HG02973 (cell line): ENCODE results near the gene HNRNPH2.

Experiments used
- ATAC-seq: cut with Tn5 transposase; IDR thresholded peaks from one replicate; pipeline ENCODE4 v1.9.1; 2021; ENCODE audit warnings: moderate library complexity; ENCODE audit not compliant: unreplicated experiment

Gene HNRNPH2, protein sequence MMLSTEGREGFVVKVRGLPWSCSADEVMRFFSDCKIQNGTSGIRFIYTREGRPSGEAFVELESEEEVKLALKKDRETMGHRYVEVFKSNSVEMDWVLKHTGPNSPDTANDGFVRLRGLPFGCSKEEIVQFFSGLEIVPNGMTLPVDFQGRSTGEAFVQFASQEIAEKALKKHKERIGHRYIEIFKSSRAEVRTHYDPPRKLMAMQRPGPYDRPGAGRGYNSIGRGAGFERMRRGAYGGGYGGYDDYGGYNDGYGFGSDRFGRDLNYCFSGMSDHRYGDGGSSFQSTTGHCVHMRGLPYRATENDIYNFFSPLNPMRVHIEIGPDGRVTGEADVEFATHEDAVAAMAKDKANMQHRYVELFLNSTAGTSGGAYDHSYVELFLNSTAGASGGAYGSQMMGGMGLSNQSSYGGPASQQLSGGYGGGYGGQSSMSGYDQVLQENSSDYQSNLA

DNA sequence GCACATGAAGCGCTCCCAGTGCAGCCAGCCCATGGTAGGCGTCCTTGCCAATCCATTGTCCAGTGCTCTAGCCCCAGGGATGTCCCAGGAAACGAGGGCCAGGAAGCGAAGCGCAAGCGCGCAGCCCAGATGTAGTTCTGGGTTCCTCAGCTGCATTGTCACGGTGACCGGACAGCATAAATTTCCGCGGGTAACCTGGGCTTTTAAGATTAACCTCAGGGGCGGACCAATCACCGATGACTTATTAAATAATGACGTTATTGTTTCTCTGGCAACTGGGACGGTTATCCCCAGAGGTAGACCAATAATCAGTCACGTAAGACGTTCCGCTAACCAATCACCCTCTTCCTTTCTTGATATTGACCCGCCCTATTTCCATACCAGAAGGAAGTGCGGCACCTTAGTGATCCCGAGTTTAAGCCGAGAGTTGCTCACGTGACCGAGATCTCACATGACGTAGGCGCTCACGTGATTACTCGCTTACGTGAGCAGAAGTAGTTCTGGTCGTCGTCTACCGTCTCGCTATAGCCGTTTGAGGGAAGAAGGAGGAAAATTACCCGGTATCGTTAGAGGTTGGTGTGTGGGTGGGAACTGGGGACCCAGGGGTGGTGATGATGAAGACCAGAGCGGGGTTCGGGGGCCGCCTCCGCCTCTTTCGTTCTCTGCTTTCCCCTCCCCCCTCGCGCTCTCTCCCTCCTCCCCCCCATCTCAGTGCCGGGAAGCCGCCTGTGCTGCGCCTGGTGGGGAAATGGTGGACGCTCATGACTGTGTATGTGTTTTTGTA lies at the start of gene HNRNPH2, which contains the start of gene GLA:
Gene HNRNPH2, plus strand, starts transcription at position 475 of the 784 bp plus-strand sequence. CDS start 3,767 bp downstream, outside the sequence.
Gene GLA, minus strand, starts transcription at position 178 of the 784 bp plus-strand sequence. Its CDS starts 22 bp downstream, at position 156.
- peak; percentile 88 for ATAC-seq

- ATAC-seq, result no peak
These were observed 48.1 kb upstream of the HNRNPH2 start for GRCh38 chrX:101359966-101360365.

DNA sequence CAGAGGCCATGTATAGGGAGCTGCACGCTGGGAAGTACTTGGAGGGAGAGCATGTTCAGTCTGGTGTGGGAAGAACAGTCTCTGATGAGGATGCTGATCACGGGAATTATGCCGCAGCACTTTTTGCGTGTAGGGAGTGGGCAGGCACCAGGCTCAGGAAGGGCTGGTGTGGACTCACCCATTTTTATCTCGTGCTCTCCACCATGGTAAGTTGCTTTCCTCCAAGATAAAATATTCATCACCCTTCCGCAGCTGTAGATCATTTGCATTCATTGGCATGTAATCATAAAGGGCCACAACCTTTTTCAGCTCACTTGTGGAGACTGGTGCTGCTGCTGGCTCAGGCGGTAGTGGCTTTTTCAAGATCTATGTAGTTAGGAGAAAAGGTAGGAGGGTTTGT lies 47.6 kb upstream of the HNRNPH2 start:
- ATAC-seq, result no peak

DNA sequence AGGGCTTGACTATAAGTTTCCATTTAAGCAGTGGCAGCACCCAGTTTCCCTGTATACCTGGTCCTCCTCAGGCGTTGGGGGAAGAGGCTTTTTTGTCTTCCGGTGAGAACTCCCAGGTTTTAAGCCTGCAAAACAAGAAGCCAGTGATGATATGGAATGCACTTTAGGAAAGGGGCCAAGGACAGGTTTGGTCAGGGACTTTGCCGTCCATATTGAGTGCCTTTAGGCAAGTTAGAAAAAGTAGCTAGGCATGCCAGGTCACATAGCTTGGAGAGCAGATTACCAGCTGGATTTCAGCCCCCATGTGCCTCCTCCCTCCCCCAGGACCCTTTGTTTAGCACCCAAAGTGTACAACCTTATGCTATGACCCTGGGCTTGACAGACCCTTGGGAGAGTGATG lies 45.9 kb upstream of the HNRNPH2 start:
- ATAC-seq, result no peak

- ATAC-seq, result no peak
These were observed 45.3 kb upstream of the HNRNPH2 start for GRCh38 chrX:101362757-101363156.

- no peak for ATAC-seq
These were observed 42.7 kb upstream of the HNRNPH2 start for GRCh38 chrX:101365301-101365795.

DNA sequence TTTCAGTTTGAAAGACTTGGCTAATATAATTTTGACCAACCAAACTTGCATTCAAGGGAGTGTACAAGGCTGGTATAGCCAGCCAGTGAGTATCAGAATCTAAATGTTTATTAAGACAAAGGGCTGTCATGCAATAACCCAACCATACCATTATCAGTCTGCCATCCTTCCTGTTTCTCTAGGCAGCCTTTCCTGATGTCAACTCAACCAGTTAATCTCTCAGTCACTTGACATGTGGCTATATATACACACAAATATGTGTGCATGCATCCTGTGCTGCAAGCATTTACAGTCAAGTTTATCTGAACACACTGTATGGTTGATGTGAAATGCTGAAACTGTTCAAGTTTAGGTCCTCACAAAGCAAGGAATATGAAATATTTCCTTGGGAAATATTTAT lies 39.2 kb upstream of the HNRNPH2 start:
- no peak for ATAC-seq

GRCh38 chrX:101369687-101370086 lies 38.3 kb upstream of the HNRNPH2 start:
- no peak for ATAC-seq

DNA sequence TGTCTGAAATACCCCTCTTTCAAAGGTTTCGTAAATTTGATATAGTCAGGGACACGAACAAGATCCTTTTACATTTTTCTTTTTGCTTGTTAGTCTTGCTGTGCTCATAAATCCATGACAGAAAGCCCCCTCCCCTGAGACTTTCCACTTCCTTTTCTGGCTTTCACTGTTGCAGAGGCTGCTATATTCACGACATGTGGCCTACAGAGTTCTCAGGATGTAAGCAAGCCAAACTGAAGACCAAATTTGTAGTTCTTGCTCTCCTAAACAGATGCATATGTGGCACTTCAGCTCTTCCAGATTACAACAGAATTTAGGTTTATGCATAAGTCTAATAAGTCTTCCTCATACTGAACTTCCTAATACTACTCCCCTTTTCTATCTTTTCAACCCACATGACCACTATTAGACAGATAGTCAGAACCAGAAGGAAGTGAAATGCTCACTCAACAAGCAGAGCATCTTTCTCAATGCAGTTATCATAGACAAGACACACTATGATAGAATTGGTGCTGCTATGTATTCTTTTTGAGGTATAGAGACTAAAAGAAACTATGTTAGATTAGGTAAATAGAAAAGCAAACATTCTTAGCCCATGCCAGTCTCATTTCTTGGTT lies 37.0 kb upstream of the HNRNPH2 start:
- peak; percentile 62 for ATAC-seq

- no peak for ATAC-seq
These were observed 30.5 kb upstream of the HNRNPH2 start for GRCh38 chrX:101377547-101377946.

GRCh38 chrX:101383679-101384205 lies 24.3 kb upstream of the HNRNPH2 start:
- ATAC-seq, result peak; percentile 71

DNA sequence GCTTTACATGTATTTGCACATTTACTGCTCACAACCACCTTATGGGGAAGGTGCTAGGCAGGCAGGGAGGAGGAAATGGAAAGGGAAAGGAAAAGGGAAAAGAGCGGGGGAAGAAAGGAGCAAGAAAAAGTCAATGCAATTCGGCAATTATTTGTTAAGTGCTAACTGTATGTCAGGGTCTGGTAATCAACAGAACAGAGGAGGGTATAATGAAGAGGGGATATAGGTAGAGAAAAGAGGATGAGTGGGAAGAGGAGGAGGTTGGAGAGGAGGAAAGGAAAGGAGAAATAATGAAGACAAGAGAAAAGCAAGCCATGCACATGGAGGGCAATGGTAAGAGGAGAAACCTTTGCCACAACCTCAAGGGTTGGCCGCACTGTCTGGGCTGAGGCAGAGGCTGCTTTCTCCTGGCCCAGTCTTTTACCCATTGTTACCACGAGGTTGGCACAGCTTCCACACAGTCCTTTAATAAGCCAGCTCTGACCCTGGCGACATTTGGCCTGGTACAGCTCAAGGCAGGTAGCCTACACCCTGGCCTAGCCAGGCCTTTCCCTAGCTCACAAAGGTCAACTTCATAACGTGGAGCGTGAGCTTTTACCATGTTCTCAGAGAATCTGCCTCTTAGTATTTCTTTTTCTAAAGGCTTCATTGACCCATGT lies 22.9 kb upstream of the HNRNPH2 start:
- ATAC-seq, result no peak

DNA sequence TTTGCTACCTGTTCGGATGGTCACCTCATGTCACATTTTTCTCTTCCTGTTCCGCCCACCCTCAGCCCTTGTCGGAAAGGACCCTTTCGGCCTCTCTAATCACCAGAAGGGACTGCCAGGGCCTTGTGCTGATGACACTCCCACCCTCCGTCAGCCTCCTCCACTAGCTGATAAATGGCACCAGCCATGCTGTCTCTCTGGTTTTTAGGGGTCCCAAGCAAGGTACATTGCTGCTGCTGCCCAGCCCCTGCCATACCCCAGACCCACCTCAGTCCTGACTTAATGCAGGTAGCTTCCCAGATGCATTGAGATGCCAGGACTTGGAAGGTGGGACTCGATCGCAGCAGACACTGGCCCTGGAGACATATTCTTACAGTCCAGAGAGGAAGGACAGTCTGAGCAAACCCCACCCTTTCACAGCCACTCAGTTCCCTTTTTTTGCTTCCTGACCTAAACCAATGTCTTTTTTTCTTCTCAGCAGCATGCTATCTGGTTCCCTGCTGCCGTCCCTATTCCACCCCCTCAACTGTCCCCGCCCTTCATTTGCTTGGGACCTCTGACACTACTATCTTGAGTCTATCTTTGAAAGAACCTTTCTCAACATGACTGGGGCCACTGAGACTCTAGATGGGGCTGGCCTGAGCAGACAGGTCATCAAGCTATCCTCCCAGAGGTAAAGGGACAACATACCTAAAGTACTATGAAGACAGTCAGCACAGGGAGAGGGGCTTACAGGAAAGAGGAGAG lies 22.1 kb upstream of the HNRNPH2 start, which contains the start of gene BTK:
Gene BTK, minus strand, starts transcription at position 397 of the 747 bp plus-strand sequence. CDS start 10,907 bp downstream, outside the sequence.
- ATAC-seq, result peak; percentile 69

DNA sequence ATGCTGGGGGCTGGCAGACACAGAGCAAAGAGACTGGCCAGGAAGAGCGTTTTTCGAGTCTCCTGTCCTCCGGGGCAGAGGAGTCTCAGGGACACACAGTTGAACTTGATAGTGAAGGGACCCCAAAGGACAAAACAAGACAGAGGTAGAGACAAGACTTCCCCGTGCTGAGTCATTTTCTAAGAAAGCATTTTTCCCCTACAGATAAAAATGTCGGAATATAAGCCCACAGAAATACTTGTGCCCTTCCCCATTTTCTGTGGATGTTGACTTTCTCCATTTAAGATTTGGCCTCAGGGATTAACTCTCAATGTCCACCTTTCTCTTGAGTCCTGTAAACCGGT lies 21.5 kb upstream of the HNRNPH2 start:
- no peak for ATAC-seq

GRCh38 chrX:101388604-101389003 lies 19.4 kb upstream of the HNRNPH2 start:
- ATAC-seq, result no peak

DNA sequence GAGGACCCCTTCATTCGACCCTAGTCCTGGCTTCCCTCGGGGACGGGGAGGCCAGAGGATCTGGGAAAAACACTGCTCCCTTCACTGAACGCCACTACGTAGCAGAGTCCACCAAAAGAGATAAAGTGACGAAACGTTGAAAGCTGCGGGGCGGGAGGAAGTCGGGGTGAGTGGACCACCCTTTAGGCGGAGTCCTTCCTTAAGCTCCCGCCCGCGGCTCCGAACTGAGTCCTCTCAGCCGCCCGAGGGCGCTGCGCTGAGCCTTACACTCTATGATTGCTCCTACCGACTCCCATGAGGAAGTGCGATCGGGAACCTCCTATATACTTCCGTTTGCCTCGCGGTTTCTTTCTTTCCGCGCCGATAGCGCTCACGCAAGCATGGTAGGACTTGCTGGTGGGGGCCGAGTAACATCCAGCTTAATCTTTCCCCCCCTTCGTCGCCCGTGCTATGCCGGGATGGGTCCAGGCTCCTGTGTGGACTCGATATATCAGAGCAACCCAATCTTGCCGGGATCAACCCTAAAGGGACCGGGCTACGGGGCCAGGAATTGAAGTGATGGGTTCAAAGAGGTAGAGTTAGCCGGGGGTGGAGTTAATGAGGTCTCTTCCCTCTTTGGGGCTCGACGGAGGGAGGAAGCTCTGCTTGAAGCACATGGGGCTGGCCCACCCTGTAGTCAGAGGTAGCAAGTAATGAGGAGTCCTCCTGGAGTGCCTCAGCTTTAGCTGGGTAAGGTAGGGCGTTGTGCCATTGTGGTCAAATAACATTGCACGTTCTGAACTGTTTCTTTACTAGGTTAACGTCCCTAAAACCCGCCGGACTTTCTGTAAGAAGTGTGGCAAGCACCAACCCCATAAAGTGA lies 17.1 kb upstream of the HNRNPH2 start, which contains the start of gene RPL36A:
Gene RPL36A, plus strand, starts transcription at position 348 of the 862 bp plus-strand sequence. Its CDS starts 33 bp downstream, at position 381.
- peak; percentile 79 for ATAC-seq

GRCh38 chrX:101391831-101392230 lies 16.2 kb upstream of the HNRNPH2 start:
- no peak for ATAC-seq

DNA sequence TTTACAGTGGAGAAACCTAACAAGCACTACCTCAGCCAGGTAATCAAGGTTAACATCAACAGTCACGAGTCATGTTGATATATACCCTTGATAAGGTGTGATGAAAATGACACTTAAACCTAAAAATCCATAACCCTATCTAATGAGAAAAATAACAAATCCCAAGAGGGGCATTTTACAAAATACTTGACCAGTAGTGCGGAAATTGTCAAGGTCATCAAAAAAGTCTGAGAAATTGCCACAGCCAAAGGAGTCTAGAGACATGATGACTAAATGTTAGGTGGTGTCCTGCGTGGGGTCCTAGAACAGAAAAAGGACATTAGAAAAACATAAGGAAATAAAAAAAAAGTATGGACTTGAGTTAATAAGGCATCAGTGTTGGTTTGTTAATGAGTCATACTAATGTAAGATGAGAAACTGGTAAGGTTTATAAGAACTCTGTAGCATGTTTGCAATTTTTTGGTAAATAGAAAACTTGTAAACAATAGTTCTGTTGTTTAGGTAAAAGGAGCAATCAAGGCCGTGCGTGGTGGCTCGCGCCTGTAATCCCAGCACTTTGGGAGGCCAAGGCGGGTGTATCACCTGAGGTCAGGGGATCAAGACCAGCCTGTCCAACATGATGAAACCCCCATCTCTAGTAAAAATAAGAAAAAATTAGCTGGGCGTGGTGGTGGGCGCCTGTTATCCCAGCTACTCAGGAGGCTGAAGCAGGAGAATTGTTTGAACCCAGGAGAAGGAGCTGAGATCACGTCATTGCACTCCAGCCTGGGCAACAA lies 14.3 kb upstream of the HNRNPH2 start:
- ATAC-seq, result no peak
